ENCODE data around the gene DHRSX.

DNA sequence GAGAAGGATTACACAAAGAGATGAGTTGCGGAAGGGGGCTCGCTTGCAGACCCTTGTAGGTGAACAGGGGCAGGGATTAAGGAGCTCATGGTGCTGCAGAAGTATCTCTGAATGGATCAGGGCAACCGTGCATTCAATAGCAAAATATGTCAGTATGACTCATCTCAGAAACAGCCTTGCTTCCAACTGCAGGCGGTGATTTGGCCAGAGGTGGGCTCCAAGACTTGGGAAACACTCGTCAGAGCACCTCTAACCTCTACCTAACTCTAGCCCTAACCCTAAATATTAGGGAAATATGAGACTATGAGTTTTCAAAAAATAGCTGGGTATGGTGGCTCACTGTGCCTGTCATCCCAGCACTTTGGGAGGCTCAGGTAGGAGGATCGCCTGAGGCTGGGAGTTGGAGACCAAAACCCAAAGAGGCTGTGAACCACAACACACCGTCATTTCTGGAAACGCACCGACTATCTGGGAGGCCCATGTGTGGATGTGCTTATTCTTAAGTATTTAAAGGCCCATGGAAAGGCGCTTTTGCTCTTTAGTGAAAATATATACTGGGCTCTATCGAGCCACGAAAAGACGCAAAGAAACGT is 102.6 kb downstream of the DHRSX start:
- TF ChIP-seq, protein P1, sequence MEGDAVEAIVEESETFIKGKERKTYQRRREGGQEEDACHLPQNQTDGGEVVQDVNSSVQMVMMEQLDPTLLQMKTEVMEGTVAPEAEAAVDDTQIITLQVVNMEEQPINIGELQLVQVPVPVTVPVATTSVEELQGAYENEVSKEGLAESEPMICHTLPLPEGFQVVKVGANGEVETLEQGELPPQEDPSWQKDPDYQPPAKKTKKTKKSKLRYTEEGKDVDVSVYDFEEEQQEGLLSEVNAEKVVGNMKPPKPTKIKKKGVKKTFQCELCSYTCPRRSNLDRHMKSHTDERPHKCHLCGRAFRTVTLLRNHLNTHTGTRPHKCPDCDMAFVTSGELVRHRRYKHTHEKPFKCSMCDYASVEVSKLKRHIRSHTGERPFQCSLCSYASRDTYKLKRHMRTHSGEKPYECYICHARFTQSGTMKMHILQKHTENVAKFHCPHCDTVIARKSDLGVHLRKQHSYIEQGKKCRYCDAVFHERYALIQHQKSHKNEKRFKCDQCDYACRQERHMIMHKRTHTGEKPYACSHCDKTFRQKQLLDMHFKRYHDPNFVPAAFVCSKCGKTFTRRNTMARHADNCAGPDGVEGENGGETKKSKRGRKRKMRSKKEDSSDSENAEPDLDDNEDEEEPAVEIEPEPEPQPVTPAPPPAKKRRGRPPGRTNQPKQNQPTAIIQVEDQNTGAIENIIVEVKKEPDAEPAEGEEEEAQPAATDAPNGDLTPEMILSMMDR (IDR thresholded peaks at IDR 0.05): no peak
- no peak for TF ChIP-seq POLR2A (IDR thresholded peaks at IDR 0.05)

All from adrenal gland (tissue), 5 donors.